ENCODE data around the gene MYO1E.
"Not testable (repeated sequence)": the region's sequence is repeated elsewhere in the genome, so short reads cannot be mapped to it uniquely, and the experiment has no call there.

Gene MYO1E

DNA sequence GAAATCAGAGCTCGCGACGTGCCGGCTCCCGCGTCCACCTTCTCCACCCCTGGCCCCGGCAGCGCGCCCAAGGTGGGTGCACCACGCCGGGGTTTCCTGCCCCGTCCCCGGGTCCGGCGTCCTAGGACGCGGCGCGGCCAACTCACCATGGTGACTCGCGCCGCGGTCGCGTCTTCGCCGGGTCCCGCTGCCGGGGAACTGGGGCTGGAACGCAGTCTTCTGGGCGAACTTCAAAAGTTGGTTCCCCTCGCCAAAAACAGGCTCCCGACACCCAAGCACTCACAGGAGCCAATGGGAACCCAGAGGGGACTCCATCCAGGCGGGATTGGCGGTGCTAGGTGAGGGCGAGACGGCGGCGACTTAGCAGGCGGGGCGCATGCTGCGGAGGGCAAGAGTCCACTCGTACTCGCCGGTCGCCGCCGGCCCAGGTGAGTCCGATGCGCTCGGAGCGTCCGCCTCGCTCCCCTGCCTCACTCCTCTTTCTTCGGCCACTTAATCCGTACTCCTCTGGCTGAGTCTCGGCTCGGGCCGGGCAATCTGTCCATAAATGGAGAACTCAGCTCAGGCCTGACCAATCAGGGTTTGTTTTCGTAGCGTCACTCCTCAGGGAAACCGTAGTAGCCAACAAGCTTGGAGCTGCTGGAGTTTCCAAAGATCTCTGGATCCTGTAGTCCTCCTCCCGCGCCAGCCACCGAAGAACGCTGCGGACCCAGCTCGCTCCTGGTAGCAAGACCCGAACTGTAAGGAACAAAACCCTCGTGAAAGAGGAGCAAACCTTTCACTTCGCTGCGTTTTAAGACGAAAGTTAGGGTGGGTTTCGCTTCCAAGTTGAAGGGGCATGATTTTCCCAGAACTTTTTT is at the start of gene MYO1E:
MYO1E (minus strand) TSS at position 520 of the 860 bp plus-strand sequence; CDS start at position 149, 371 bp downstream.
- peak in 1 of 2 donors; percentile 4 for DNase-seq (ENCODE audit: extremely low read depth in 1 of 2, low read depth in 1 of 2)

DNA sequence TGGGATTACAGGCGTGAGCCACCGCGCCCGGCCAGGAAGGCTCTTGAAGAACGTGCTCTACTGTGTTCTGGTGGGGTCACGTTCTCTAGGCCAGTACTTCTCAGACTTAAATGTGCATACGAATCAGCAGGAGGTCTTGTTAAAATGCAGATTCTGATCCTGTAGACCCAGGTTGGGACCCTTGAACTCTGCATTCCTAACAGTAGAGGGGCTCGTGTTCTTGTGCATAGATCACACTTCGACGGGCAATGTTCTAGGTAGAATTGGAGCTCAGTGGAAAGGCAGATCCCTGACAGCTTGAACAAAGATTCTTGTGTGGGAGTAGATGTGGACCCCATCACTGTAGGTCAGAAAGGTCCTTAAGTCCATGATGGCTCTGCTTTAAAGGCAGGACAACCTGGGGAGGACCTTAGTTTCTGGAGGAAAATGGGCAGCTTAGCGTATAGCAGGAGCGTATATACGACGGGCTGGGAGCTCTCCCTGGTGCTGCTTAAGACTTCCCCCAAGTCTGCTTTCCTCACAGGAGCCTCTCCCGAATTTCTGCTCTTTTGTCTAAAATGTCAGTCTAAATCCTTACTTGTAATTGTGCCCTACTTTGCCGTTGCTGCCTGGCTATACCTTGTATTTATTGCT is 48.4 kb upstream of the MYO1E start:
- no peak for DNase-seq (ENCODE audit: extremely low read depth in 1 of 2, low read depth in 1 of 2)

DNA sequence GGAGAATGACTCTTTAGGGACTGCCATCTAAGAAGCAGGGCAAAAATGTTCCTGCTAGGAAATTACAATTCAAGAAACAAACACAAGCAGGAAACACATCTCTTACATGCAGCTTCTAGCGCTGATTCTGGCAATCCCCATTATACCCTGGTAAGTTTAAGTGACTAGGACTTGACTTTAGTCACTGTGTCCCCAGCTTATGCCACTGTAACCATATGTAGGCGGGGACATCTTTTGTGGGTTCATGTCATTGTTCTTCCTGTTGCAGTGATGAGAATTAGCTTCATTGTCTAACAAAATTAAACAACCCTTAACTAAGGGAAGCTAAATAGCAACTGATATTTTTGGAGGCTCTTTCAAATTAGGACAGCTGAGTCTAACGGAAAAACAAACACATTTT is 47.4 kb upstream of the MYO1E start:
- no peak for DNase-seq (ENCODE audit: extremely low read depth in 1 of 2, low read depth in 1 of 2)

DNA sequence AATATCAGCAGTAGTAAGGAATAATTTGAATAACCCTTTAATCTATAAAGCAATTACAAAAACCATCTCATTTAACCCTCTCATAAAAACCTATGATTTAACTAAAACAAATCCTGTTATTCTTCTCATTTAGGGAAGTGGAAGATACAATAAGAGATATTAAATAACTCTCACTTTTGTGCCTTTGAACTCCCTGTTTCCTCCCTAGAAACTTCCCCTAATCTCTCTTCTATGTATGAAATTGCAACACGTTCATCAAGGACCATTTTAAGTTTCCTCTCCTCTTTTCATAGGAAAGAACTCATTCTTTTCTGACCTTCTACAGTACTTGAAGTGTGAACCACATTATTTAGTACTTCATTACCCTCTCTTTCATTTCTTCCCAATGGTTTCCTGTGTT is 46.5 kb upstream of the MYO1E start:
- no peak for DNase-seq (ENCODE audit: extremely low read depth in 1 of 2, low read depth in 1 of 2)

DNA sequence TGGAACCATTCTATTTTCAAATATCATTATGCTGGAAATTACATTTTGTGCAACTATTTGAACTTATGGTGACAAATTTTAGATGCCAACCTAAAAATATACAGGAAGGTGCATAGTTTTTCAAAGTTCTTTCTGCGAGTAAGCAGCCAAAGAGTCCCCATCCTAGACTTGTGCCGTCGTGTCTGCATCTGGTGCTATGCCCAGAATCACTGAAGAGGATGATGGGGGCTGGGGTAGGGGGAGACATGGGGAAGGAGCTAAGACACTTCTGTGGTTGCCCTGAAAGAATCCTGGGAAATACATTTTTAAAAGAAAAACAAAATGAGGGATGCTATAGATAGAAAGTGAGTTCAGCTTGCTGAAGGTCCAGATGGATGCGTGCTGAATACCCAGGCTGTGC is 44.1 kb upstream of the MYO1E start:
- DNase-seq (ENCODE audit: extremely low read depth in 1 of 2, low read depth in 1 of 2), result no peak

DNA sequence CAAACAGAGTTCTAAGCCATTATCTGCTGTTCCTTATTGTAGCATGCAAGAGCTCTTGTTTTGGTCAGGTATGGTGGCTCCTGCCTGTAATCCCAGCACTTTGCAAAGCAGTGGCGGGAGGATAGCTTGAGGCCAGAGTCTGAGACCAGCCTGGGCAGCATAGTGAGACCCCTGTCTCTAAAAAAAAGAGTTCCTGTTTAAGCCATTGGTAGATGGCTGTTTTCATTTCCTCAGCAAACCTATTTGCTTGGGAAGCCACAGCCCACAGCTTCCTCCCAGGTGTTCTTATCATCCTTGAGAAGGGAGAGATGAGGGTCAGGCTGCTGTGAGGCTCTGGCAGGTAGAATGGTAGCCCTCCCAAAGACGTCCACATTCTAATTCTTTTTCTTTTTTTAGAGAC is 40.9 kb upstream of the MYO1E start:
- DNase-seq (ENCODE audit: extremely low read depth in 1 of 2, low read depth in 1 of 2), result no peak

DNA sequence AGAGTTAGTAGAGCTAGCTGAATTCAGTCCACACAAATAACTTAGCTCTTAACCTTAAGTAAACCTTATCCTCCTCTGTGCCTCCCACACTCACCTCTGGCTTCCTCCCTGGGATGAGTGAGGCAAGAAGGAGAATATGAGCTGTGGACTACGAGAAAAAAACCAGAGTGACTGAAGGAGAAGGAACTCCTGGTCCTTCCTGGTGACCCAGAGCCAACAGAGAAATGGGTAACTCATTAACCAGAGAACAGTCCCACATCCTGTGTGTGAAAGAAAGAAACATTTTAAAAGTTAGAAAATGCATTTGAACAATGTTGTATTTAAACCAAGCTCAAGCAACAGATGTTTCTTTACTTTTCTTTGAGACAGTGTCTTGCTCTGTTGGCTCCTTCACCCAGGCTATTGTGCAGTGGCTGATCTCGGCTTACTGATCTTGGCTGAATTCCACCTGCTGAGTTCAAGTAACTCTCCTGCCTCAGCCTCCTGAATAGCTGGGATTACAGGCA is 37.8 kb upstream of the MYO1E start:
- no peak for DNase-seq (ENCODE audit: extremely low read depth in 1 of 2, low read depth in 1 of 2)

DNA sequence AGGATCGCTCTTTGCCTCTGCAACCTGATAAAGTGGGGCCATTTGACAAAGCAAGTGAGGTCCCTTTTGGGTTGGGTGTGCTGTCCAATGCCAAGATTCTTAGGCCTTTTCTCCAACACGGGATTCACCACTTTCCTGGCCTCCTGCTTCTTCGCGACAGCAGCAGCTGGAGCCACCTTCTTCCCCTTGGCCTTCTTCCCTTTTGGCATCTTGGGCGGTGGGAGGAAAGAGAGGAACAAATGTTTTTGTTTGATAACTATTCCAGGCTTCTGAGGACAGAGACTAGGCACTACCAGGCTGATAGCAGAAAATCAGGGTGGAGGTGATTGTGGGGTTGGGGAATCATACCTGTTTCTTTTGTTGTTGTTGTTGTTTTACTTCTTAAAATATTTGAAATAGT is 35.3 kb upstream of the MYO1E start:
- DNase-seq (ENCODE audit: extremely low read depth in 1 of 2, low read depth in 1 of 2), result no peak

DNA sequence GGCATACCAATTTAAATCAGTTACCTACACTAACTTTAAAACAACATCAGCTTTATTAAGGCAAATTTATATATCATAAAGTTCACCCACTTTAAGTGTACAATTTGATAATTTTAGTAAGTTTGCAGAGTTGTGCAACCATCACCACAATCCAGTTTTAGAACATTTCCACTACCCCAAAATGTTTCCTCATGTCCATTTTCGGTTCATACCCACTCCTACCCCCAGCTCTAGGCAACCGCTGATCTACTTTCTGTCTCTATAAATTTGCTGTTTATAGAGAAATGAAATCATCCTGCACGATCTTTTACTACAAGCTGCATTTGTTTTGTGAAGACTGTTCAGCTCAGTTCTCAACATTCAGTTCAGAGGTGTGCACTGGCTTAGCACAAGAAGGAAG is 33.8 kb upstream of the MYO1E start:
- no peak for DNase-seq (ENCODE audit: extremely low read depth in 1 of 2, low read depth in 1 of 2)

DNA sequence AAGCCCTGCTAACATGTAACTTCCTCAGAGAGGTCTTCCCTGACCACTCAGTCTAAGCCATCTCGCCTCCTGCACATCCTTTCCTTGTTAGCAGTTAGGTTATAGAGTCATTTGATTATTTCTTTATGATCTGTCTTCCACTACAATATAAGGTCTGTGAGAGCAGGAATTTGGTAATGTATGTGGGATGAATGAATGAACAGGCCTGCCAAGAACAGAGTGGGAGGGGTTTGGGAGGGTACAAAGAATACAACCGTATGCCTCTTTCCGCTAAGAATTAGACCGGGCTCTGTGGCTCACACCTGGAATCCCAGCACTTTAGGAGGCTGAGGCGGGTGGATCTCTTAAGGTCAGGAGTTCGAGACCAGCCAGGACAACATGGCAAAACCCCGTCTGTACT is 32.4 kb upstream of the MYO1E start:
- no peak for DNase-seq (ENCODE audit: extremely low read depth in 1 of 2, low read depth in 1 of 2)

DNA sequence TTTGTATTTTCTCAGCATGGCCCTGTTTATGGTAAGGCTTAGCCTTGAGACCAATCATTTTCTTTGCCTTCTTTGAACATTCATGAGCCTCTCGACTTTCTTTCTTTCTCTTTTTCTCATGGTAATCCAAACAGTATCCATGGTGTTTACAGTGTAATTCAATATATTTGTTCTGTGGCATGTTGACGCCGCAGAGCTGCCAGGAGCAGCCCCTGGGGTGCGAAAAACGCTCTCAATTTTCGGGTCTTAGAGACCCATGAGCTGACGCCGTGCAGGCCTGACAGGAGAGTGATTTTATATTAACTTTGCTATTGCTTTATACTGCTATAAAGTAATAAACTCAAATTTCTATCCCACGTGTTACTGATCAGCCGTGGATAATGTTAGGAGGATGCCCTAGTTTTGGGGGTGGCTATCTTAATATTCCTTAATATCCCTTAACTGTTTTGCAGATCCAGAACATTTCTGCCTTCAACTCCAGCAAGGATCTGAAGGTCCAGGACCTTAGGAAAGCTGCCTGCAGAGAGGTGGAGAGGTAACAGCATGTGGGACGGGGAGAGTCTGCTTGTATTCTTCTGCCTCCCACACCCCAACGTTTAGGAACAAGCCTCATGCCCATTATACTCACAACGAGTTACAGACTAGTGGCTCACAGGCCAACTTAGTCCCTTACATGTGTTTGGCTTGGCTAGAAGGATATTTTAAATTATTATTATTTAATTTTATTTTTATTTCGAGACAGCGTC is 29.3 kb upstream of the MYO1E start:
- no peak for DNase-seq (ENCODE audit: extremely low read depth in 1 of 2, low read depth in 1 of 2)

DNA sequence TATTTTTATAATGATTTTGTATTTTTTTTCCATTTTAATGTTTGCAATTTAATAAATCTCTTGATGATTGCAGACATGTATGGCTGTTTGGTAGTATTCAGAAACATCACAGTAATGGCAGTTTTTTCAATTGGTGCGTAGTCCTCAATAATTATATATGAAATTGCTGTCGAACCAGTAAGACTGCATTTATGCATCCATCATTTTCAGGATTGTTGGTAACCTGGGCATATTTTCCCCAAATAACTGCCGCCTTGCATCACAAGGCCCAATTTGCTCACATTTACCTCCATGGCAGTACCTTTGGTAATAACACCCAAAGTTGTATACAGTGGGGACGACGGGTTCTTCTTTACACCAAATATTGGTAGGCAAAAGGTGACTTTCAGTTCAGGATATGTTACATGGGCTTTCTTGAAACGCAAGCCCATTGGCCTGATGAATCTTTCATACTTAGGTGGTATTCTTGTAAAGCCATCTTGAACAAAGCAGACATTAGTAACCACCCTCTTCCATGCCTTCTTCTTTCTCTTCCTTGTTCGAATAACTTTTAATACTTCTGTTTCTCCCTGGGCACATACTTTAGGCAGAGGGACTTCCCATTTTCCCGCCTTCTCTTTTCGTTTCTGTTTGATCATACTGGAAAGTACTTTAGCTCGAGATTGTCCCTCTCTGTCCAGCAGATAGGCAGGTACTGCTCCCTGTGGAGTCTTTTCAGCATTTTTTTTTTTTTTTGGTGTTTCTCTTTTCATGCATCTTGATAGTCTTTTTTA is 28.6 kb upstream of the MYO1E start:
- not testable (repeated sequence) for DNase-seq (ENCODE audit: extremely low read depth in 1 of 2, low read depth in 1 of 2)

DNA sequence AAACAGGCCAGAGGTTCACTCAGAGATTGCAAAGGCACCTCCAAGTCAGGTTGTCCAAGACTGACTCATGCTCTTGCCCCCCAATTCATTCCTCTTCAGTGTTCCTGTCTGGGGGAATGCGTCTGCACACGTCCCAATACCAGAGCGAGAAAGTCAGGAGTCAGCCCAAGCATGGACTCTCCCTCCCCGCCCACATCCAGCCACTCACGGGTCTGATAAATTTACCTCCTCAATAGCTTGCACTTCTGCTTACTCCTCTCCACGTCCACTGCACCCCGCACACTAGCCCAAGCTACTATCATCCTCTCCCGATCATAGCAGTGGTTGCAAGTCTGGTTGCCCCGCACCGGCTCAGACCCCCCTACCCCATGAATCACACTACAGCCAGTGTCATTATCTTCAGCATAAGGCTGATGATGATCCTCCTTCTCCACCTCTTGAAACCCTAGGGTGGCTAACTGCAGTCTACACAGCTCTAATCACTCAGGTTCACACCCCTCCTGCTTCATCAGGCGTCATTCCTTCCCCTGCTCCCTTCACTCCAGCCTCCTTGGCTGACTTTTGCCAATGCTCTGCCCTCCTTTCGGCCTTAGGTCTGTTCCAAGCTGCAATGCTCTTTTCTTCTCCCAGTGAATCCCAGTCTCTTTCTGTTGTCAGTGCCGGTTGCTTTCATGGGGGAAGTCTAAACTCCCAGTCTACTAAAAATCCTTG is 27.6 kb upstream of the MYO1E start:
- DNase-seq (ENCODE audit: extremely low read depth in 1 of 2, low read depth in 1 of 2), result no peak

DNA sequence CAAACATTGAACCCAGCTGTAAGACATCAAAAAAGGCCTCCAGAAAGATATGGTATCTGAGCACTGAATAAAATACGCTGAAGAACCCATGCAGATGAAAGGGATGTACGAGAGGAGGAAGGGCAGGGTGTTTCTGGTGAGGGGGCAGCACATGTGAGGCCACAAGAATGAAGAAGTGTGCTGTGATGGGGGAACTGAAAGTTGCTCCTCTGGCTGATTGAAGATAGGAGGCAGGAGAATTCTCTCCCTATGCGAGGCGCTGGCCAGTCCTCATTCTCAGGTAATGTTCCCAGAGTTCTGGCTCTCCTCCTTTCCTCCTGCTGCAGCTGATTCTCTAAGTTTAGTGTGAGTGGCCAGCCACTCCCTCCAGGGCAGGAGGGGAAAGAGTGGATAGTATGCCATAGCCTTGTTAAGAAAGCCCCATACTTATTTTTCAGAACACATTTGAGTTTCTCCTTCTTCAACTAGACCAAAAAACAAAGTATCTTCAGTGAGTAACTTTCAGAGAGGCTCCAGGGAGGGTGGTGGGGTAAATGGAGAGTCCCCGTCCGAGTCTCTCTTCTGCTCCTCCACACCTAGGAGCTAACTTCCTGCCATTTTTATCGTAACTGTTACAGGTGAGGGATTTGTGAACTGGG is 26.9 kb upstream of the MYO1E start:
- no peak for DNase-seq (ENCODE audit: extremely low read depth in 1 of 2, low read depth in 1 of 2)

DNA sequence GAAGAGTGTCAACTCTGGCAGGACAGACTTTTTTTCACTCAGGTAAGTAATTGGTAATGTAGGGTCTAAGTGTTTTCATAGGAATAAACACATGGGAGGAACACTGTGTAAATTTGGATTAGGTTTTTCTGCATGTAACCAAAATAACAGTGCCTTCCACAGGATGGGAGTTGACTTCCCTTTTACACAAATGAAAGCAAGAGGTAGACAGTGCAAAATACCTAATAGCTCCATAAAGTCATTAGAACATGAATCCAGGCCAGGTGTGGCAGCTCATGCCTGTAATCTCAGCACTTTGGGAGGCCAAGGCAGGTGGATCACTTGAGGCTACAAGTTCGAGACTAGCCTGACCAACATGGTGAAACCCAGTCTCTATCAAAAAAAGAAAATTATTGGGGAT is 25.5 kb upstream of the MYO1E start:
- DNase-seq (ENCODE audit: extremely low read depth in 1 of 2, low read depth in 1 of 2), result no peak

DNA sequence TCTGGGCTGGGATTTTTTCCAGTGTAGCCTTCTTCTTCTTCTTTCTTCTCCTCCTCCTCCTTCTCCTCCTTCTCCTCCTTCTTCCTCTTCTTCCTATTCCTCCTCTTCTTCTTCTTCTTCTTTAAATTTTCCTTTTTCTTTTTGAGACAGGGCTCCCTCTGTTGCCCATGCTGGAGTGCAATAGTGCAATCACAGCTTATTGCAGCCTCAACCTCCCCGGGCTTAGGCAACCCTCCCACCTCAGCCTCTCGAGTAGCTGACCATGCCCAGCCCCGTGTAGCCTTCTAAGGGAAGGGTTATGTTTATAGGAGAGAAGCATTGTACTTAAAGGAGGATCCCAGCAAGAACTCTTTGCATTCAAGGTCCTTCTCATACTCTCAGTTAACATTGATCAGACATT is 24.0 kb upstream of the MYO1E start:
- DNase-seq (ENCODE audit: extremely low read depth in 1 of 2, low read depth in 1 of 2), result no peak

DNA sequence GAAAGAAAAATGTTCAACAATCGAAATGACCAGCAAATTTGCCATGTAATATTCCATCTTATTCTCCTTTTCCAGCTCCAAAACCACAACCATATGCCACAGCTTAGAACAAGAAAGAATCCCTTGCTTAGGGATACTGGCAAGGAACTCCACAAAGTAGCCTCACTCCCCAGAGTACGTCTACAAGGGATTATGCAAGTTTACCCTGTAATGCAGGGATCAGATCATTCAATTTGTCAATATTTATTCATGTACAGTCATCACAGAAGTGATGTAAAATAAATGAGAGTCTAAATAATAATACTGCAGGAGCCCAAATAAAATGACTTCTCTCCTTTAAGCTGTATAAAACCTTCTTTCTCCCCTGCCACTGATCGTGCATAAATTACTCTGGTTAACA is 23.5 kb upstream of the MYO1E start:
- no peak for DNase-seq (ENCODE audit: extremely low read depth in 1 of 2, low read depth in 1 of 2)

DNA sequence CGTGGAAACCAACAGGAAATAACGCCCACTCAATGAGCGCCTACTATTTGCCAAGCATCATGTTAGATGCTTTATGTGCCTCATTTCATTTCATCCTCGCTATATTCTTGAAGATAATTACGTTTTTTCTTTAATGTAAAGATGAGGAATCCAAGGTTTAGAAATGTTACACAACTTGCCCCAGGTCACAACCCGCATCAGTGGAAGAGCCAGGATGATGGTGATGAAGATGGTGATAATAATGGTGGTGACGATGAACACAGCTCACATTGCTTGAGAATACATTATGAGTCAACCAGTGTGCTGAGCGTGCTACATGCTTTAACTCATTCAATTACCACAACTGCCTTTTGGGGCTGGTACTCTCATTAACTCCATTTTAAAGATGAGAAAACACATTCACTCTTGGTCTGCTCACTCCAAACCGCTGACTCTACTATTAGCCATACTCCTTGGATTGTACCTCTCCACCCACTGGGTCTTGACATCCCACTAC is 21.5 kb upstream of the MYO1E start:
- DNase-seq (ENCODE audit: extremely low read depth in 1 of 2, low read depth in 1 of 2), result no peak

DNA sequence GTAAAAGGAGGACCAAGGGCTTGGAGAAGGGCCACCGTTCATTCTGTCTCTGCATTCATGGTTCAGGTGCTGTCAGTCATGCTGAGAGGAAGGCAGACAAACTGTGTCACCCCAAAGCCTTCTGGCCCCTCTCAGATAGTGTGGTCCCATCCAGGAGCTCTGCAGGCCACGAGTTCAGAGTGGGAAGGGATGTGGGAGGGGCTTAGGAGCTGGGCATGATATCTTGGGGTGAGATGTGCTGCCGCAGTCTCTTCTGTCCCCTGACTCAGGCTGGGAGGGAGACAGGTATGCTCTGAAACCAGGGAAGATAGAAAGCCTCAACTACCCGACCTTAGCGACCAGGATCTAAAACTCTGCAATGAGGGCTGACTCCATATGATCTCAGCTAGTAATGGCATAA is 19.6 kb upstream of the MYO1E start:
- no peak for DNase-seq (ENCODE audit: extremely low read depth in 1 of 2, low read depth in 1 of 2)

DNA sequence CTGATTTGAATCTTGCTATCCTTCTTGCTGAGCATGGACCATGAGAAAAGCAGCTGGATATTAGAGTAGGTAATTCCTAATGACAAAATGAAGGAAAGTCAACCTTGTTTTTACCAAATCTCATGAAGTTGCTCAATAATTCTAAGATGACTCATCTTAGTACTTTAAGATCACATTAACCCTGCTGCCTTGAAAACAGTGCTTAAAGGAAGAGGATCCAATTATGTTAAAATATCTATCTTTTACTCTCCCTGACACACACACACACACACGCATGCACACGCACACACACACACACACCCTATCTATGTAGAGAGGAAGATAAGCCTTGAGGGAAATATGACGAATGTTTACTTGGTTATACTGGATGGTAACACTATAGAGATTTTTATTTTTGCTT is 16.0 kb upstream of the MYO1E start:
- no peak for DNase-seq (ENCODE audit: extremely low read depth in 1 of 2, low read depth in 1 of 2)

Measured in activated CD8-positive, alpha-beta memory T cell treated with anti-CD3 and anti-CD28 coated beads for 1 hour (primary cell).